ENCODE data around the gene VPREB3. TPM values are rescaled to one million over a fixed set of nuclear protein-coding genes. Genes with fewer than 3 reads are reported as not detected.

VPREB3 gene
- total RNA-seq, 1 donor from 2014 or later = not detected

- DNase-seq = no peak
Observed at GRCh38 chr22:23782703-23783102, 28.5 kb upstream of the VPREB3 start.

GRCh38 chr22:23782252-23782651 is 28.0 kb upstream of the VPREB3 start:
- no peak for DNase-seq

DNA sequence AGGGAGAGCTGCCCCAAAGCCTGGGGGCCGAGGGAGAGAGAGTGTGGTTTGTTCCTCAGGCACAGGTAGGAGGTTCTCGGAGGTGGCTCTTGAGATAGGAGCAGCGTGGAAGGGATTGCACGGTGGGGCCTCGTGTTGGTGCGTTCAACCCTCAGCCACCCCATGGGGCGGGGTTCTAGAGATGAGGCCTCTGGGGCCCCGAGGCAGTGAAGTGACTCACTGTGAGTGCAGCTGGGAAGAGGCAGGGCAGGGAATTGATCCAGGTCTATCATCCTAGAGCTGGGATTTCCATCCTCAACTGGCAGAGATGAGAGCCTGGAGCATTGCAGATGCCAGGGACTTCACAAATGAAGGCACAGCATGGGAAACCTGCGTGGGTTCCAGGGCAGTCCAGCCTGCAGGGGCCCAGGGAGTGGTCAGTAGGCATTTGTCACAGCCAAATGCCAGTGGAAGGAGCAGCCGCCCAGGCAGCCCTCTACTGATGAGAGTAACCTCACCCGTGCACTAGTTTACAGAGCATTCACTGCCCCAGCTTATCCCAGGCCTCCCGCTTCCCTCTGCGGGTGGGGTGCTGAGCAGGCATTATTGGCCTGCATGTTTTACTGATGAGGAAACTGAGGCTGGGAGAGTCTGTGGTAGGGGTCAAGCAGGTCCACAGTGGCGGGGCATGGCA is 27.4 kb upstream of the VPREB3 start:
- DNase-seq = no peak

DNA sequence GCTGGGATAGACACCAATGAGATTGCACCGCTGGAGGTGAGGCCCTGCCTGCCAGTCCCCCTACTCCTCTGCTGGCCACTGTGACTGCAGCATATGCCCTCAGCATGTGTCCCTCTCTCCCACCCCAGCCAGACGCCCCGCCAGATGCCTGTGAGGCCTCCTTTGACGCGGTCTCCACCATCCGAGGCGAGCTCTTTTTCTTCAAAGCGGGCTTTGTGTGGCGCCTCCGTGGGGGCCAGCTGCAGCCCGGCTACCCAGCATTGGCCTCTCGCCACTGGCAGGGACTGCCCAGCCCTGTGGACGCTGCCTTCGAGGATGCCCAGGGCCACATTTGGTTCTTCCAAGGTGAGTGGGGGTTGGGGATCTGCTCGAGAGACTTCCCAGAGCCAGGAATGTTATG is 26.8 kb upstream of the VPREB3 start:
- DNase-seq = peak; percentile 60

DNA sequence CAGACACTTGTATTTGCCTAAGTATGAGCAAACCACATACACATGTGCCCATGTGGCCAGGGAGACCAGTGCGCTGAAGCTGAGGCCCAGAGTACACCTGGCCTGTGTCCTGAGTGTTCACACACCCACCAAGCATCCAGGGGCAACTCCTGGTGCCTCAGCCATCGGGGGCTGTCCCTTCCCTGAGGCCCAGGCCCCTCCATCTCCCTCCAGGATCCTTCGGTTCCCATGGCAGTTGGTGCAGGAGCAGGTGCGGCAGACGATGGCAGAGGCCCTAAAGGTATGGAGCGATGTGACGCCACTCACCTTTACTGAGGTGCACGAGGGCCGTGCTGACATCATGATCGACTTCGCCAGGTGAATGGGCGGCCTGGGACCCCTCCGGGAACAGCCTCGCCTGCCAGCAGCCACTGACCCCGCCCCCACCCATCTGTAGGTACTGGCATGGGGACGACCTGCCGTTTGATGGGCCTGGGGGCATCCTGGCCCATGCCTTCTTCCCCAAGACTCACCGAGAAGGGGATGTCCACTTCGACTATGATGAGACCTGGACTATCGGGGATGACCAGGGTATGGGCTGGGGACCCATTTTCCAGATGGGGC is 26.0 kb upstream of the VPREB3 start:
- no peak for DNase-seq

DNA sequence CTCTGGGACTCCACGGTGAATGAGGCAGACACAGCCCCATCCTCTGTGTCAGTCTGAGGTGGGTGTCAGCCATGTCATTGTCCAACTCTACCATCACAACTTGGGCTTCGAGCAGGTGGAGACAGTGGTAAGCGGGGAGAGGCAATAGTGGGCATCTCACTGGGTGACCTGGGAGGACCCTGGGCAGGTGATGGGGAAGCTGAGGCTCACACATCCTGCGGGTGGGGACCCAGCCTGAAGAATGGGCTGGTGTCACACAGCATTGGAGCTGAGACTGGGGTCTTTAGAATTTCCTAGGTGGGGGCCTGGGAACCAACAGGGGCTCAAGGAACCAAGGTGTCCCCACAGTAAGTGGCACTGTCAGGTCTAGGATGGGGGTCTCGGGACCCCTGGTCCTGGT is 25.5 kb upstream of the VPREB3 start:
- DNase-seq = no peak

DNA sequence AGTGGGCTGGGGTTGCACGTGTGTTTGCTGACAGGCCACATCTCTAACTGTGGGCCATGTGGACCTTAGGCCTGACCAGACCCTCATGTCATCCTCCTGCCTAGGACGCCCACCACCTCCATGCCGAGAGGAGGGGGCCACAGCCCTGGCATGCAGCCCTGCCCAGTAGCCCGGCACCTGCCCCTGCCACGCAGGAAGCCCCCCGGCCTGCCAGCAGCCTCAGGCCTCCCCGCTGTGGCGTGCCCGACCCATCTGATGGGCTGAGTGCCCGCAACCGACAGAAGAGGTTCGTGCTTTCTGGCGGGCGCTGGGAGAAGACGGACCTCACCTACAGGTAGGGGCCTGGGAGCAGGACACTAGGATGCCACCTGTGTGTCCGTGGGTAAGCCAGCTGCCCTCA is 24.9 kb upstream of the VPREB3 start:
- no peak for DNase-seq

DNA sequence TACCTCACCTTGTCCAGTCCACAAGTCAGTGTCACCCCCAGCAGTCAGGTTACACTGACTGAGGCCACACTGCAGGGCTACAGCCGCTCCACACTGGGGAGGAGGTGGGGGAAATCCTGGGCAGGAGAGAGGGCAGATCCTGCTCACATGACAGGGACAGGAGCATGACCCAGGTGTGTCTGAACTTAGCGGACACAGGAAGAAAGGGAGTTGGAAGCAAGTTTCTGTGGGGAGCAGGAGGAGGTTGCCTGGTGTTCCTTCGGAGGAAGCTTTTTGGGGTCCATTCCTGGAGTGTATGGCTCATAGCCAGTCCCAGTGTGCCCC is 24.3 kb upstream of the VPREB3 start:
- no peak for DNase-seq

DNA sequence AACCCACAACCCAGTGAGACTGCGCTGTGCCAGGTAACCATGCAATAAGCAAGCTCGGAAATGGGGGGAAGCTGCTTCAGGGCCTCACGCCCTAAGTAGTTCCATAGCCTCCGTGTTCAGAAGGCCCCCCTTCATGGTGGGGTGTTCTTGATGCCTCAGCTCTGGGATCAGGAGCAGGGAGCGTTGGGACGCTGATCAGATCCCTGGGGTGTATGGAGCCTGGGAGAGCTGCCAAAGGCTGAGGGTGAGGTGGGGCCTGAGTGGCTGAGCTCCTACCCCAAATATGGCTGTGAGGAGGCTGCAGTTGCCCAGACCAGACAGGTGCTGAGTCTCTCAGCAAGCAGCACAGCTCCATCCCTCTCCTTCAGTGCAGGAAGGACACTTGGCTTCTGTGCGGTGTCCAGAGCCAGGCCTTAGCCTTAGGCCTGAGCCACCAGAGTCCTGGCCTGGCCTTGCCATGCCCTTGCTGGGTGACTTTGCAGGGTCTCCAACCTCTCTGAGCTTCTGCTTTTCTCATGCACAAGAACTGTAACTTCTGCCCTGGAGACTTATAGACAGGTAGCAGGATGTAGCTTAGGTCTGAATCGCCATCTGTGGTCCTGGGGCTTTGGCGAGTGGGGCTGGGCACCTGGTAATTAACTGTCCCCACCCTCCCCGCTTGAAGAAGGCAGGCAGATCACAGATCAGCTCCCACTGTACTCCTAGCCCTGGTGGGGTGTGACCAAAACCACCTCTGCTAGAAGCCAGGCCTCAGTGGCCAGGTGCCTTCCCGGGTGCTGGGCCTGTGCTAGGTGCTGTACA is 23.8 kb upstream of the VPREB3 start:
- no peak for DNase-seq

GRCh38 chr22:23775779-23776375 is 21.7 kb upstream of the VPREB3 start:
- DNase-seq = no peak

DNA sequence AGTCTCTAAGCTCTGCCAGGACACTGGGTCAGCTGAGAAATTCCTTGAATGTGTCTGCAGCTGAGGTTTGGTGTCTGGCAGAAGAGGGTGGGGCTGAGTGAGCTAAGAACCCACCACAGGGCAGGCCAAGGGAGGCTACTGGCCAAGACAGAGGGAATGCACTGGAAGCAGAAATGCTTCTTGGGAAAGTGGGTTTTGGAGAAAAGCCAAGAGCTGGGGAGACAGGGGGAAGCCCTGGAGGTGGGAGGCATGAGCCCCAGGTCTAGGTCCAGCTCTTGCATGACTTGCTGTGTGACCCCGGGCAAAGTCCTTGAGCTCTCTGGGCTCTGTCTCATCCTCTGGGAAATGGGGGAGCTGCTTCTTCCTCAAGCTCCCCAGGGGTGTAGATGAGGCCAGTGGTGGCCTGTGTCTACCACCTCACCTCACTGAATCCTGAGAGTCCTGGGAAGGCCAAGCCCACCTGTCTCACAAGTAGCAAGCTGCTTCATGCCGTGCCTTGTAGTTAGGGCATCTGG is 20.8 kb upstream of the VPREB3 start:
- DNase-seq = no peak

GRCh38 chr22:23774114-23774921 is 20.1 kb upstream of the VPREB3 start:
- DNase-seq = no peak

DNA sequence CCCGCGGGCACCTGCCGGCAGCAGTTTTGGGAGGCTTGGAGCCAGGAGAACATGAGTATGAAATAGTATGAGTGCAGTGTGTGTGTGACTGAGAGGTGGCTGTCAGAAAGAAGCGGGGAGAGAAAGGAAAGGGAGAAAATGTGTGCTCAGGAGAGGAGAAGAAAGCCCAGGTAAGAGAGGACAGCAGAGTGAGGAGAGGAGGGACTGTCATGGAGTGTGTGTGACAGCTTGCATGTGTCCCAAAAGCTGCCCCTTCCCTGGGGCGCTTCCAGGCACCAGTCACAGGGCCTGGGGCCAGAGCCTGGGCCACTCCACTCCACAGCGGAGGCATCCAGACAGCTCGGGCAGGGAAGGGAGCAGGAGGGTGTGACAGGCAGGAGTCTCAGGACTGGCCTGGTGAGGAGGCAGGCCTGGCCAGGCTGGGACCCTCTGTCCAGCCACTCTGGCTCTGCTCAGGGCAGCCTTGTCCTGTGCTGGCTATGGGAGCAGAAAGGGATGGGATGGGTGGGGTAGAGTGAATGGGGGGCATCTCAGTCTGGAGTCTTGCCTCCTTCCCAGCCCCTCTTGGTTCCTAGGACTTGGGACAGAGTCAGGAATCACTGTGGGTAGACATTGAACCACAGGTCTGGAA is 19.4 kb upstream of the VPREB3 start:
- DNase-seq = no peak

GRCh38 chr22:23772649-23773473 is 18.6 kb upstream of the VPREB3 start, which contains the start of gene MMP11:
Gene MMP11 (plus strand): TSS chr22:23772849. CDS start chr22:23772871, 22 bp downstream.
- DNase-seq = no peak

DNA sequence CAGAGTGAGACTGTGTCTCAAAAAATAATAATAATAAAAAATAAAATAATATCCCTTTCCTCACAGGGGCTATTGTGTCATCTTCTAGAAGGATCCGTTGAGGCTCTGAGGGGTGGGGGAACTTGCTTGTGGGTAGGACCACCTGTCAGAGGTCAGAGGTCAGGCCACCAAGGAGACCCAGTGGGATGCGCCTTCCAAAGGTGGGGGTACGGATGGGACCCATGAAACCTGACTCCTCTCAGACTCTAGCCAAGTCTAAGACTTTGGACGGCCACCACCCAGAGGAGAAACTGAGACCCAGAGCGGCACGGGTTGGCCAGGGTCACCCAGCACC is 18.1 kb upstream of the VPREB3 start:
- DNase-seq = no peak

- DNase-seq = no peak
Observed at GRCh38 chr22:23769321-23769965, 15.2 kb upstream of the VPREB3 start.

GRCh38 chr22:23767673-23768548 is 13.7 kb upstream of the VPREB3 start, which contains the start of gene CHCHD10:
Gene CHCHD10 (minus strand): TSS chr22:23767972. CDS start chr22:23767874, 98 bp downstream.
- DNase-seq = peak; percentile 78

- DNase-seq = no peak
Observed at GRCh38 chr22:23767303-23767672, 13.1 kb upstream of the VPREB3 start.
